HUES48 (cell line): Measurements from ENCODE around the gene DLAT.

Experiments used
- H3K27ac ChIP-seq: one replicate; pipeline ENCODE4 v1.7.0; 2013; ENCODE audit warnings: low read depth, low read length, inconsistent platforms
- H3K27me3 ChIP-seq: 2 replicates; pipeline ENCODE4 v1.6.1; 2013; ENCODE audit warnings: mild to moderate bottlenecking, low read length; ENCODE audit not compliant: control insufficient read depth, insufficient read depth
- H3K36me3 ChIP-seq: 2 replicates; pipeline ENCODE4 v1.6.1; 2013; ENCODE audit warnings: low read length; ENCODE audit not compliant: control insufficient read depth, insufficient read depth
- H3K4me1 ChIP-seq: 2 replicates; pipeline ENCODE4 v1.6.1; 2013; ENCODE audit warnings: mild to moderate bottlenecking, low read length; ENCODE audit not compliant: control insufficient read depth, insufficient read depth
- H3K4me3 ChIP-seq: 2 replicates; pipeline ENCODE4 v1.5.1; 2013; ENCODE audit warnings: mild to moderate bottlenecking, low read depth, low read length
- H3K9ac ChIP-seq: 2 replicates; pipeline ENCODE4 v1.6.1; 2013; ENCODE audit warnings: mild to moderate bottlenecking, low read depth, low read length, moderate library complexity
- H3K9me3 ChIP-seq: 2 replicates; pipeline ENCODE4 v1.6.1; 2013; ENCODE audit warnings: low read length; ENCODE audit not compliant: control insufficient read depth, insufficient read depth

The DLAT gene

DNA sequence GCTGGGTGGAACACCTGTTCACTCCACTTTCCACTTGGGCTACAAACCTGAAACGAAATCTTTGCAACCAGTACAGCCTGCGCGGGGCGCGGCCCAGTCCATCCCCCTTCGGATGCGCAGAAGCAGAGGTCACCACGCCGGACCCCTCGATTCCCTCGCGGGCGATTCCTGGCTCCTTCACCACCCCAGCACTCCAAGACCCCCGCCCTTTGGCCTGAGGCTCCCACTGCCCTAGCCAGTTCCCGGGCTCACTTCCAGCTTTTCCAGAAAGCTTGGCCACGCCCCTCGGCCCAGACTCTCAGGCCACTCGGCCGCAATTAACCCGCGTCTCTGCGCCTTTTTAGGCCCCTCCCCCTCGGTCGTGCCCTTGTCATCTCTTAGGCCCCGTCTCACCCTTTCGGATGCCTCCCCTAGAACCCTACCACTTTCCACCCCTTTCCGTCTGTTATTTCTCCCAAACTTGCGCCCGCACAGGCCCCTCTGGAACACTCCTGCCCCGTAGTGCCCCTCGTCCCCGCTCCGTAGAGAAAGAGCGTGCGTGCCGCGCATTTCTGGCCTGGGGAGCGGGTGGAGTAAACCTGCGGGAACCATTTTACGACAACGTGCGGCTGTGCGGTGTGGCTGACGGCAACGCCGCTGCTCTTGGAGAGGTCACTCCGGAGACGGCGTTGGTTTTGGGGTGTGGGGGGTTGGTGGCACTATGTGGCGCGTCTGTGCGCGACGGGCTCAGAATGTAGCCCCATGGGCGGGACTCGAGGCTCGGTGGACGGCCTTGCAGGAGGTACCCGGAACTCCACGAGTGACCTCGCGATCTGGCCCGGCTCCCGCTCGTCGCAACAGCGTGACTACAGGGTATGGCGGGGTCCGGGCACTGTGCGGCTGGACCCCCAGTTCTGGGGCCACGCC lies at the start of gene DLAT:
Gene DLAT (plus strand): TSS at position 636 of the 906 bp plus-strand sequence. CDS start 65 bp downstream, at position 701.
- Histone ChIP-seq H3K9ac (peak within 1 kb of the TSS; percentile 69), H3K36me3 (peaks cover 33% of the 10 kb centered on the region), H3K27ac (peak within 1 kb of the TSS; percentile 83), H3K27me3 (no peaks in the 10 kb centered on the region), H3K4me3 (peak within 1 kb of the TSS; percentile 97), H3K9me3 (no peaks in the 10 kb centered on the region), H3K4me1 (no peaks in the 10 kb centered on the region)

DNA sequence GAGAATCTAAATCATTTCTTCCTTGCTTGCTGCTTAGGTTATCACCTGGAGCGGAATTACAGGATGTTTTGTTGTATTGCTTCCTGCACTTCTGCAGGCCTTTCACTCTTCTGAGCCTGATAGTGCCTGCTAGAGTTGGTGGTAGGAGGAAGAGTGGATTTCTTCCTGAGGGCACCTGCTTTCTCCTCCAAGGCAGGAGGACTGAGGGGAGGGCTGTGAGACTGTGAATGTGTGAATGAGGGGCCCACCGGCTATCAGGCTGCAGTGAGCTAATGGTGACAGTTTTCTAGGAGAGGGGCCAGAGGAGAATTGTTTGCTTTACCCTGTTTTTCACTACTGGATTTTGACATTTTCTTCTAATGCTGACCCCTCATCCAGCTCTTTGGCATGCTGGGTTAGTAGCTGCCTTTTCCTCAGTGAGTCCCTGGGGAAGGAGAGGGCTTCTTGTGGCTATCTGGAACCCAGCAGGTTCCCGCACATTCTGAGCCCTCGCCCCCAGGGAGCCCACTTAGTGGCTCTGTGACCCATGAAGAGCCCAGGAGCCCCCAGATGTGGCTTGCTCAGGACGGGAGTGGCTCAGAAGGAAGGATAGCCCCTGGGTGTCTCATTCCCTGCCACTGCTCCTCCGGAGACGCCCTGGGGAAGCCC lies 49.0 kb upstream of the DLAT start:
- peak overlapping the region; percentile 55 for H3K9ac ChIP-seq
- peak overlapping the region; percentile 62 for H3K27ac ChIP-seq
- no peaks in the 10 kb centered on the region for H3K36me3 ChIP-seq
- peak overlapping the region; percentile 74 for H3K4me3 ChIP-seq
- no peaks in the 10 kb centered on the region; the same call in 1 of the 2 replicates for H3K27me3 ChIP-seq
- peaks cover 21% of the 10 kb centered on the region for H3K4me1 ChIP-seq
- H3K9me3 ChIP-seq, result no peaks in the 10 kb centered on the region

DNA sequence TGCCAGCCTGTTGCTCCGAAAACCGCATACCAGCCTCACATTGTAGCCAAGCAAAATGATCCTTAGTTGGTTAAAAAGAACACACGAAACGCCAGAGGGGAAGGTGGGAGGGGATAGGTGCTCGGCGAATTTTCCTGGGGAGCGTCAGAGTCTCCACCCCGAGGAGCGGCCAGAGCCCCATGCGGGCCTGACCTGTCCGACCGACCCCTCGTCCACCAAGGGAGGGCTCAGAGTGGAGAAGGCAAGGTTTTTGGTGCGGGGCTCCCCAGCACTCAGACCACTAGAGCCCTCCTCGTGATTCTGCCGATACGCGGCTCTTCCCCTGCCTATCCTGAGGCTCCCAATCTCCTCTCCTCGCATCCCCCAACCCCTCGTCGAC lies 48.5 kb upstream of the DLAT start:
- H3K4me3 ChIP-seq, result peak overlapping the region; percentile 74
- no peaks in the 10 kb centered on the region for H3K36me3 ChIP-seq
- H3K9ac ChIP-seq, result peak overlapping the region; percentile 55
- peaks cover 26% of the 10 kb centered on the region for H3K4me1 ChIP-seq
- peak overlapping the region; percentile 62 for H3K27ac ChIP-seq
- H3K9me3 ChIP-seq, result no peaks in the 10 kb centered on the region
- H3K27me3 ChIP-seq, result no peaks in the 10 kb centered on the region; the same call in 1 of the 2 replicates

DNA sequence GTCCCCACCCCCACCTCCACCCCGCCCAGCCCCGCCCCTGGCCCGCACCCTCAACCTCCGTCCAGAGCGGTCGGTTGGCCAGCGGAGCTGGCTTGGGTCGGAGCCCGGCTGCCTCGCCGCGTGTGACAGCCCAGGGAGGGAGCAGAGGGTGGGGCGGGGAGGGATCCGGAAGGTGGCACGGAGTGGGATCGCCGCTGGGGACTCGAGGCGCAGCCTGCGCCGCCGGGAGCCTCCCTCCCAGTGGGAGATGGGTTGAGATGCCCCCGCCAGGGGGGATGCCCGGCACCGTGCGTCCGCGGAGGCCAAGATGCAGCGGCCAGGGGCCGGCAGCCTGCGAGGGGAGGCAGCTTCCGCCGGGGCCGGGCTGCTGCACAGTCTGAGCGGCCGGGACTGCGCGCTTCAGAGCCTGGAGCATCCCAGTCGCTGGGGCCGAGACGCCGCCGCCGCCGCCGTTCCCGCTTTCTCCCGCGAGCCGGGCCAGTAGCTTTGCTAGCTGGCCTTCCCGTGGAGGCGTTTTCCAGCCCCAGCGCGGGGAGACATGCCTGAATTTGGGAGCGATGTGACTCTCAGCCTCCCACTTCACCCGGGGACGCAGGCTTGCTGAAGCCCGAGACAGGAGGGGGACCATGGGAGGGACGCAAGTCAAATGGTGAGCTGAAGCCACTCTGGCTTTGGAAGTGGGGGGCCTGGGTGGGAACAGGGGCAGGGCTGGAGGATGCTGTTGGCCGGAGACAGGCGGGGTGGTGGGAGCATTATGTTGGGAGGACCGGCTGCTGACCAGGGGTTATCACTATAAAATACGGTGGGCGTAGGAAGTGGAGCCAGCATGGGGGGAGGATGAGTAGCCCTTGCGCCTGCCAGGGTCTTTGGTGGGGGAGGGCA lies 47.8 kb upstream of the DLAT start:
- H3K9ac ChIP-seq, result peak overlapping the region; percentile 63; the same call in 1 of the 2 replicates
- H3K36me3 ChIP-seq, result no peaks in the 10 kb centered on the region
- peak overlapping the region; percentile 74 for H3K4me3 ChIP-seq
- H3K27ac ChIP-seq, result no peak overlapping the region
- no peaks in the 10 kb centered on the region for H3K9me3 ChIP-seq
- peaks cover 31% of the 10 kb centered on the region for H3K4me1 ChIP-seq
- no peaks in the 10 kb centered on the region; the same call in 1 of the 2 replicates for H3K27me3 ChIP-seq

DNA sequence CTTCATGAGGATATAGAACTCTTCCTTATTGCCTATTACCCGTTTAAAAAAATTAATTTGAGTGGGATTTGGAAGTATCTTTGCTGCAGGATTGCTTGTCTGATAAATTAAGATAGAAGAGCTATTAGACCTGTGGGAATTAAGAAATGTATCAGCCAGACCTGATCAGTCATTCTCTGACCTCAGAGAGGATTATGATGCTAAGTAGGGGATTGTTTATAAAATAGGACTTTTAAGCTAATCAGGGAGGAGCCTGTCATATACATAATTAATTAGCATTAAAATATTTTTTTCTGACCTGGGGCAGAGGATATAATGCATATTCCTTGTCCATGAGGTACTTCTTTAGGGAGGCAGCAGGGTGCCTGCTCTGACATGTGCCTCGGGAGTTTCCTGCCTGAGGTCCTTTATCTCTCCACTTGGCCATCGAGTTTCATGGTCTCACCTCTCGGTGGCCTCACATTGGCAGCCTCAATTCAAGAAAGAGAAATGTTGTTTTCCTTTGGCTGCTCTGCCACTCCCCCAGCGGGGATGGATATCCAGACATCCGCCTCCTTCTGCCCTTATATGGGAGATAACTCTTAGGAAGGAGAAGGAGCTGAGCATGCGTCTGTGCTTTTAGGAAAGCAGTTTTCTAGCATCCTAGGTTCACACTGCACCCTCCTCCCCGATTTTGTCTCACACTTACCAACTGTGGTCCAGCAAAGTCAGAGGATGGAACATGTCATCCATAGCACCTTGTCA lies 47.0 kb upstream of the DLAT start:
- H3K4me3 ChIP-seq, result peak overlapping the region; percentile 74
- peaks cover 38% of the 10 kb centered on the region for H3K4me1 ChIP-seq
- no peak overlapping the region for H3K9ac ChIP-seq
- H3K36me3 ChIP-seq, result no peaks in the 10 kb centered on the region
- no peaks in the 10 kb centered on the region; the same call in 1 of the 2 replicates for H3K27me3 ChIP-seq
- H3K9me3 ChIP-seq, result no peaks in the 10 kb centered on the region
- peak overlapping the region; percentile 57 for H3K27ac ChIP-seq

DNA sequence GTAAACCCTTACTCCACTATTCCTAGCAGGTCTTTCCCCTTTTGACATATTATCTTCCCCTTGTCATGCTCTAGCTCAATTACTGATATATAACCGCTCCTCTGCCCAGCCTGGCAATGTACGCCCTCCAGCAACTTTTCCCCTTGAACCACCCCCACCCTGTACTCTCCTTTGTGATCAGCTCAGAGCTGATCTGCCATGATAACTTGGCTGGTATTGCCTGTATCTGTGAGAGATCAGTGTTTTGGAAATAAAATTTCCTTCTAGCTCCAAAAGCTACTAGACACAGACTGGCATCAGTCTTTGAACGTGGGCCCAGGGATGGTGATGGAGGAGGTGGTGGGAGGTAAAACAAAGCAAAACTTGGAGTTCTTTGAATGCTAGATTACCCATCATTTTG lies 45.1 kb upstream of the DLAT start:
- Histone ChIP-seq H3K9ac (no peak overlapping the region), H3K9me3 (no peaks in the 10 kb centered on the region), H3K4me1 (peaks cover 55% of the 10 kb centered on the region), H3K27ac (no peak overlapping the region), H3K36me3 (peaks cover 4% of the 10 kb centered on the region), H3K27me3 (no peaks in the 10 kb centered on the region; the same call in 1 of the 2 replicates), H3K4me3 (no peak overlapping the region)

DNA sequence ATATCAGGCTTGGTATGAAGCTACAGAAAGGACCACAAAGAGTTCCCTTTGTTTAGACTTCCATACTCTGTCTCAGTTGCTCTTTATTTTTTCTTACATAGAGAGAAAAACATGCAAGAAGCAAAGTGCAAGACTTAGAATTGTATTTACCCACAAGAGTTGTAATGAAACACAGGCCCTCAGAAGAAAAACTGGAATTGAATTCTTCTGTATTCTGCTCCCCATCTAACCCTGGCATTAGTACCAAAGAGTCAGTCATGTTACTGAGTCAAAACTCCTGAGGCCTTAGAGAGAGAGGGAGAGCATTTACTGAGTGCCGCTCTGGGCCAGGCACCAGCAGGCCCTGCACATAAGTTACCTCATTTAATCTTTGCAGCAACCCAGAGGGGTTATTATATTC lies 43.9 kb upstream of the DLAT start:
- Histone ChIP-seq H3K36me3 (peaks cover 14% of the 10 kb centered on the region), H3K9ac (no peak overlapping the region), H3K27me3 (no peaks in the 10 kb centered on the region), H3K4me3 (no peak overlapping the region), H3K4me1 (peaks cover 53% of the 10 kb centered on the region), H3K9me3 (no peaks in the 10 kb centered on the region), H3K27ac (peak overlapping the region; percentile 99)

DNA sequence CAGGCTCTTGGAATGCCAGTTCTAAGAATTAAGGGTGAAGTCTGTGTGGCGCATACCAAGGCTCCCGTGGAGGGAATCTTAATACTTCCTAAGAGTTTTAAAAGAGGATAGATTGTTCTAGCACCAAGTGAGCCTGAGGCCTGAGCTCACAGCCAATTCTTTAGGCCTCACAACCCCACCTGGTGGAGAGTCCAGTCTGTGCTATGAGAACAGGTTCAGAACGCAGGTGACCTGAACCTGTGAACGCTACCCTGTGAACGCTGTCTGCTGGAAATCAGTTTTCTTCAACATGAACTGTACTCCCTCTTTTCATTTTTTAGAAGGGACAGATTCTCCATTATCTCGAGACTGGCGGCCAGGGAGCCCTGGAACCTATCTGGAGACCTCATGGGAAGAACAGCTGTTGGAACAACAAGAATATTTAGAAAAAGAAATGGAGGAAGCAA lies 43.2 kb upstream of the DLAT start:
- H3K27me3 ChIP-seq, result no peaks in the 10 kb centered on the region
- peak overlapping the region; percentile 45 for H3K4me3 ChIP-seq
- H3K4me1 ChIP-seq, result peaks cover 50% of the 10 kb centered on the region
- H3K27ac ChIP-seq, result peak overlapping the region; percentile 99
- peak overlapping the region; percentile 59; the same call in 1 of the 2 replicates for H3K9ac ChIP-seq
- H3K36me3 ChIP-seq, result peaks cover 18% of the 10 kb centered on the region
- H3K9me3 ChIP-seq, result no peaks in the 10 kb centered on the region

DNA sequence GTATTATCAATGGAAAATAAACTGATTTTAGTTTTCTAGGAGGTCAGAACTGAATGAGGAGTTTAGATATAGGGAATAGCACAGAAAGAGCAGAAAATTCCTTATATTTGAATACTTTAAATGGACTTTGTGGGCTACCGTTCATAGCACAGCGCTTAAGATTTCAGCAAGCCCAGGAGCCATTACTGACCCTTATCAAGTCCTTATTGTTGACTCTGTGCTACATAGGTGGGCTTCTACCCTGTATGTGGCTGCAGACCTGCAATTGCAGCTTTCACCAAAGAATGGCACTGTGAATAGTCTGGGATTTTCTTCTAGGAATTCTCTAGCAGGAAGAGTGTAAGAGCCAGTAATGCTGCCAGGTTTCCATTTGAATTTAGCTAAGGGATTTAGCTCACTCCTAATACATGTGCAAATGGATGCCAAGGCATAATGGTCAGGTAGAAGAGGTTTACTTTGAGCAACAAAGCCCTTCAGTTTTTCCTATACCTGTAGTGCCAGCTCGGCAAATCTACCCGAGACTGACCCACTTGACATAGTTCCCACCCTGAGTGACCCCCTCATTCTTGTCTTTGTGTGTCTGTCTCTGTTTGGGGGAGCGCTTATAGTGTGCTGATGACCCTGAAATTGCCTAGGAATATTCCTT lies 42.5 kb upstream of the DLAT start:
- Histone ChIP-seq H3K36me3 (peaks cover 22% of the 10 kb centered on the region), H3K27ac (peak overlapping the region; percentile 99), H3K4me1 (peaks cover 50% of the 10 kb centered on the region), H3K9ac (peak overlapping the region; percentile 59), H3K9me3 (no peaks in the 10 kb centered on the region), H3K4me3 (peak overlapping the region; percentile 45), H3K27me3 (no peaks in the 10 kb centered on the region)
